Type B pancreatic cell (in vitro differentiated cells): ENCODE measurements around the gene SPPL2C. TPM values are rescaled to one million over a fixed set of nuclear protein-coding genes. Genes with fewer than 3 reads are reported as not detected.

Experiments used
- DNase-seq: peaks from one replicate; pipeline ENCODE4 v3.0.0; 2021; ENCODE audit warnings: mixed read lengths; ENCODE audit not compliant: unreplicated experiment; ENCODE audit errors: extremely low spot score
- H3K27ac Mint-ChIP-seq: 2 replicates; pipeline ENCODE4 v1.8.0; 2021; ENCODE audit warnings: mild to moderate bottlenecking, mixed read lengths
- H3K27me3 Mint-ChIP-seq: 2 replicates; pipeline ENCODE4 v1.8.0; 2021; ENCODE audit warnings: mixed read lengths
- H3K36me3 Mint-ChIP-seq: 2 replicates; pipeline ENCODE4 v1.8.0; 2021; ENCODE audit warnings: mixed read lengths
- H3K4me1 Mint-ChIP-seq: one replicate; pipeline ENCODE4 v1.8.0; 2021; ENCODE audit warnings: mixed read lengths; ENCODE audit not compliant: unreplicated experiment
- H3K4me3 Mint-ChIP-seq: 2 replicates; pipeline ENCODE4 v1.8.0; 2021; ENCODE audit warnings: mild to moderate bottlenecking, mixed read lengths
- H3K9me3 Mint-ChIP-seq: 2 replicates; pipeline ENCODE4 v1.8.0; 2021; ENCODE audit warnings: mixed read lengths
- total RNA-seq: library from RNA; stranded (reverse); gene quantifications from 2 replicates; pipeline ENCODE4 v1.2.1, GENCODE V29; 2021; ENCODE audit warnings: low replicate concordance
- TF ChIP-seq, protein P1 (sequence below): fragments of 200-600 bp; sonication (generic); conservative IDR thresholded peaks from 2 replicates; pipeline ENCODE4 v1.5.0; 2021; ENCODE audit warnings: antibody characterized with exemption, mild to moderate bottlenecking

Gene SPPL2C
- total RNA-seq, 1 donor from 2014 or later, result not detected

- peaks cover 38% of the 10 kb centered on the region for H3K27me3 Mint-ChIP-seq
- no peaks in the 10 kb centered on the region for H3K4me1 Mint-ChIP-seq
- DNase-seq, result no peak
- no peak overlapping the region for H3K4me3 Mint-ChIP-seq
- TF ChIP-seq, protein P1, sequence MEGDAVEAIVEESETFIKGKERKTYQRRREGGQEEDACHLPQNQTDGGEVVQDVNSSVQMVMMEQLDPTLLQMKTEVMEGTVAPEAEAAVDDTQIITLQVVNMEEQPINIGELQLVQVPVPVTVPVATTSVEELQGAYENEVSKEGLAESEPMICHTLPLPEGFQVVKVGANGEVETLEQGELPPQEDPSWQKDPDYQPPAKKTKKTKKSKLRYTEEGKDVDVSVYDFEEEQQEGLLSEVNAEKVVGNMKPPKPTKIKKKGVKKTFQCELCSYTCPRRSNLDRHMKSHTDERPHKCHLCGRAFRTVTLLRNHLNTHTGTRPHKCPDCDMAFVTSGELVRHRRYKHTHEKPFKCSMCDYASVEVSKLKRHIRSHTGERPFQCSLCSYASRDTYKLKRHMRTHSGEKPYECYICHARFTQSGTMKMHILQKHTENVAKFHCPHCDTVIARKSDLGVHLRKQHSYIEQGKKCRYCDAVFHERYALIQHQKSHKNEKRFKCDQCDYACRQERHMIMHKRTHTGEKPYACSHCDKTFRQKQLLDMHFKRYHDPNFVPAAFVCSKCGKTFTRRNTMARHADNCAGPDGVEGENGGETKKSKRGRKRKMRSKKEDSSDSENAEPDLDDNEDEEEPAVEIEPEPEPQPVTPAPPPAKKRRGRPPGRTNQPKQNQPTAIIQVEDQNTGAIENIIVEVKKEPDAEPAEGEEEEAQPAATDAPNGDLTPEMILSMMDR, result no peak
- no peaks in the 10 kb centered on the region for H3K9me3 Mint-ChIP-seq
- H3K27ac Mint-ChIP-seq, result no peak overlapping the region
- H3K36me3 Mint-ChIP-seq, result no peaks in the 10 kb centered on the region
Measured at GRCh38 chr17:45850011-45850410, 5.3 kb downstream of the SPPL2C start.

GRCh38 chr17:45850468-45850867 lies 5.8 kb downstream of the SPPL2C start:
- DNase-seq, result no peak
- Mint-ChIP-seq H3K4me3 (no peak overlapping the region), H3K36me3 (no peaks in the 10 kb centered on the region), H3K9me3 (no peaks in the 10 kb centered on the region), H3K27ac (no peak overlapping the region), H3K27me3 (peaks cover 38% of the 10 kb centered on the region), H3K4me1 (no peaks in the 10 kb centered on the region)
- TF ChIP-seq, protein P1, result no peak

DNA sequence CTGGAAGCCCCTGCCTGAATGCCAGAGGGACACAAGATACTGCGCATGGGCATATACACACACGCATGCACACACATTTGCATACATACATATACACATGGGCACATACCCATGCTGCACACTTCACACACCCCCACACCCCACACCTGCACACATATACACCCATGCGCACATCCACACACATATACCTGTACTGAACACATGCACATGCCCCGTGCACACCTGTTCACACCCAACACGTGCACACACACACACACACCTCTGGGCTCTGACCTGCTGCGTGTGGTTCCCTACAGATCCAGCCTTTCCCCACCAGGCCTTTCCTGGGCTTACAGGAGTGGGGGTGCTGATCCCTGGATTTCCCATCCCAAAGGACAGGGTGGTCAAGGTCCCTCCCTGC lies 6.3 kb downstream of the SPPL2C start:
- no peak for DNase-seq
- Mint-ChIP-seq H3K4me3 (no peak overlapping the region), H3K27me3 (peaks cover 39% of the 10 kb centered on the region)

DNA sequence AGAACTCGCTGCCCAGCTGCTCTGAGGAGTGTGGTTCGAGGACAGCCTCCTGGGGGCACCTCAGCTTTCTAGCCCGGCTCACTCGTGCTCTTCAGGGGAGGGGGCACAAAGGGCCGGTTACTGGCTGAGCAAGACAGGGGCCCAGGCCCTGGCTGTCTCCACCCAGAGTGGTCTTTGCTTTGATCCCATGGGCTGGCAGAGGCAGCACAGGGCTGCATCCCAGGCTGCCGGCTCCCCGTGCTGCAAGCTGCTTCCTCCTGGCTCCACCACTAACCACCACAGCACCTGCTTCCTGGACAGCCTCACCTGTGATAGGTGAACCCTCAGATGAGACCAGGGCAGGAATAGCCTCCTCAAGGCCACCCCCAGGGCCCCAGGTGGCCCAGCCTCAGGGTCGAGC lies 6.8 kb downstream of the SPPL2C start:
- no peak for DNase-seq
- Mint-ChIP-seq H3K27ac (no peak overlapping the region), H3K4me1 (no peaks in the 10 kb centered on the region), H3K4me3 (no peak overlapping the region), H3K9me3 (no peaks in the 10 kb centered on the region), H3K36me3 (no peaks in the 10 kb centered on the region), H3K27me3 (peaks cover 37% of the 10 kb centered on the region)
- TF ChIP-seq, protein P1, result no peak

More for the DNA sequence above, 6.3 kb downstream of the SPPL2C start:
- H3K4me1 Mint-ChIP-seq, result no peaks in the 10 kb centered on the region
- TF ChIP-seq, protein P1, result no peak
- no peaks in the 10 kb centered on the region for H3K36me3 Mint-ChIP-seq
- no peaks in the 10 kb centered on the region for H3K9me3 Mint-ChIP-seq
- no peak overlapping the region for H3K27ac Mint-ChIP-seq

GRCh38 chr17:45851873-45852272 lies 7.2 kb downstream of the SPPL2C start:
- Mint-ChIP-seq H3K4me1 (no peaks in the 10 kb centered on the region), H3K36me3 (no peaks in the 10 kb centered on the region), H3K27me3 (peaks cover 37% of the 10 kb centered on the region), H3K4me3 (no peak overlapping the region), H3K27ac (no peak overlapping the region), H3K9me3 (no peaks in the 10 kb centered on the region)
- TF ChIP-seq, protein P1, result no peak
- DNase-seq, result no peak
